DOHH2 (cell line): ENCODE results near the gene CCDC12.

Experiments
- EZH2phosphoT487 ChIP-seq: fragments of 200-600 bp; sonication (generic); IDR thresholded peaks from 2 replicates; pipeline ENCODE4 v1.6.1; 2017; ENCODE audit warnings: borderline replicate concordance, mild to moderate bottlenecking, antibody characterized with exemption, low read length, moderate library complexity, mixed read lengths
- TF ChIP-seq, protein P1 (sequence below): fragments of 200-600 bp; sonication (generic); IDR thresholded peaks from one replicate; pipeline ENCODE4 v1.5.1; 2014; ENCODE audit warnings: antibody characterized with exemption, mild to moderate bottlenecking, low read depth, low read length; ENCODE audit not compliant: poor library complexity, severe bottlenecking

- TF ChIP-seq, protein P1, sequence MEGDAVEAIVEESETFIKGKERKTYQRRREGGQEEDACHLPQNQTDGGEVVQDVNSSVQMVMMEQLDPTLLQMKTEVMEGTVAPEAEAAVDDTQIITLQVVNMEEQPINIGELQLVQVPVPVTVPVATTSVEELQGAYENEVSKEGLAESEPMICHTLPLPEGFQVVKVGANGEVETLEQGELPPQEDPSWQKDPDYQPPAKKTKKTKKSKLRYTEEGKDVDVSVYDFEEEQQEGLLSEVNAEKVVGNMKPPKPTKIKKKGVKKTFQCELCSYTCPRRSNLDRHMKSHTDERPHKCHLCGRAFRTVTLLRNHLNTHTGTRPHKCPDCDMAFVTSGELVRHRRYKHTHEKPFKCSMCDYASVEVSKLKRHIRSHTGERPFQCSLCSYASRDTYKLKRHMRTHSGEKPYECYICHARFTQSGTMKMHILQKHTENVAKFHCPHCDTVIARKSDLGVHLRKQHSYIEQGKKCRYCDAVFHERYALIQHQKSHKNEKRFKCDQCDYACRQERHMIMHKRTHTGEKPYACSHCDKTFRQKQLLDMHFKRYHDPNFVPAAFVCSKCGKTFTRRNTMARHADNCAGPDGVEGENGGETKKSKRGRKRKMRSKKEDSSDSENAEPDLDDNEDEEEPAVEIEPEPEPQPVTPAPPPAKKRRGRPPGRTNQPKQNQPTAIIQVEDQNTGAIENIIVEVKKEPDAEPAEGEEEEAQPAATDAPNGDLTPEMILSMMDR = no peak
- no peak for TF ChIP-seq EZH2phosphoT487
These were observed 69.3 kb downstream of the CCDC12 start for GRCh38 chr3:46907271-46907670.
